ENCODE results near the gene MAP6. TPM values are rescaled to one million over a fixed set of nuclear protein-coding genes. Genes with fewer than 3 reads are reported as not detected.

MAP6 gene
- polyA plus RNA-seq, 1 donor (not counting 4 experiments of a cell fraction or from before 2014, with no cell fraction given): 1.7 TPM

DNA sequence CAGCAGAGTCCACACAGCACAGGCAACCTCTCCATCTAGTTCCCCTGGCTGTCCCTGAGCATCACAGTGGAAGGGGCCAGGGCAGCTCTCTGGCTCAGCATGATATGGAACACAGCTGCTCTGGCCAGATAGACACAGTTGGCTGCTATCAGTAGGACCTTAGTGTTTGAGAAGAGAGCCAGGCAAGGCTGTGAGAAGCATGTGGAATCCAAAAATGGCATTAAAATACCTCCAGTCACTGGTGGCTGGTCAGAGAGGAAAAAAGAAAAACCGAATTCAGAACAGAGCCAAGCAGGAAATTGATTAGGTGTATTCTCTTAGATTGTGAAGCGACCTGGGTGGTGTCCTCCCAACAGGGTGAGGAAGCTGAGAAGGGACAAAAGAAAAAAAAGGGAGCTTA is 78.9 kb downstream of the MAP6 start:
- DNase-seq (ENCODE audit: low read depth, low spot score): no peak
- no peaks in the 10 kb centered on the region for H4K20me1 ChIP-seq (ENCODE audit: control insufficient read depth, extremely low read depth, insufficient read depth, low read length)
- TF ChIP-seq, protein P1, sequence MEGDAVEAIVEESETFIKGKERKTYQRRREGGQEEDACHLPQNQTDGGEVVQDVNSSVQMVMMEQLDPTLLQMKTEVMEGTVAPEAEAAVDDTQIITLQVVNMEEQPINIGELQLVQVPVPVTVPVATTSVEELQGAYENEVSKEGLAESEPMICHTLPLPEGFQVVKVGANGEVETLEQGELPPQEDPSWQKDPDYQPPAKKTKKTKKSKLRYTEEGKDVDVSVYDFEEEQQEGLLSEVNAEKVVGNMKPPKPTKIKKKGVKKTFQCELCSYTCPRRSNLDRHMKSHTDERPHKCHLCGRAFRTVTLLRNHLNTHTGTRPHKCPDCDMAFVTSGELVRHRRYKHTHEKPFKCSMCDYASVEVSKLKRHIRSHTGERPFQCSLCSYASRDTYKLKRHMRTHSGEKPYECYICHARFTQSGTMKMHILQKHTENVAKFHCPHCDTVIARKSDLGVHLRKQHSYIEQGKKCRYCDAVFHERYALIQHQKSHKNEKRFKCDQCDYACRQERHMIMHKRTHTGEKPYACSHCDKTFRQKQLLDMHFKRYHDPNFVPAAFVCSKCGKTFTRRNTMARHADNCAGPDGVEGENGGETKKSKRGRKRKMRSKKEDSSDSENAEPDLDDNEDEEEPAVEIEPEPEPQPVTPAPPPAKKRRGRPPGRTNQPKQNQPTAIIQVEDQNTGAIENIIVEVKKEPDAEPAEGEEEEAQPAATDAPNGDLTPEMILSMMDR (optimal IDR thresholded peaks at IDR 0.05 in 1 of 3, IDR thresholded peaks at IDR 0.05 in 1 of 3, conservative IDR thresholded peaks at IDR 0.05 in 1 of 3; ENCODE audit: extremely low read depth in 1 of 3, insufficient read depth in 2 of 3, low read length in 3 of 3): no peak
- no peak for TF ChIP-seq EZH2 (IDR thresholded peaks at IDR 0.05; ENCODE audit: low read length)
- no peak overlapping the region for H3K4me3 ChIP-seq (ENCODE audit: control insufficient read depth in 2 of 3, extremely low read depth in 1 of 3, insufficient read depth in 2 of 3, low read depth in 1 of 3, low read length in 3 of 3)
- H3K79me2 ChIP-seq (ENCODE audit: control insufficient read depth, insufficient read depth, low read length): no peaks in the 10 kb centered on the region
- H3K4me2 ChIP-seq (ENCODE audit: control insufficient read depth, extremely low read depth, insufficient read depth, low read depth, low read length): no peak overlapping the region
- no peaks in the 10 kb centered on the region for H3K9me1 ChIP-seq (ENCODE audit: control insufficient read depth, extremely low read depth, insufficient read depth, low read length)
- dilution Hi-C loops (cut with MboI; ENCODE audit: extremely low pct_ligation_motif_present, low sequenced_read_pairs): no loop called here
- H3K9ac ChIP-seq (ENCODE audit: control insufficient read depth, extremely low read depth, insufficient read depth, low read length): no peak overlapping the region
- H3K36me3 ChIP-seq (ENCODE audit: control insufficient read depth in 2 of 2, extremely low read depth in 1 of 2, insufficient read depth in 2 of 2, low read length in 2 of 2): no peaks in the 10 kb centered on the region
- H3K4me1 ChIP-seq (ENCODE audit: control insufficient read depth, extremely low read depth, insufficient read depth, low read length): no peaks in the 10 kb centered on the region
- FAIRE-seq: no peak
- H3K27ac ChIP-seq (ENCODE audit: control insufficient read depth, insufficient read depth, low read length): no peak overlapping the region
- H3K9me3 ChIP-seq (ENCODE audit: control insufficient read depth, low read depth, low read length): no peaks in the 10 kb centered on the region
- H3K27me3 ChIP-seq (ENCODE audit: control insufficient read depth, extremely low read depth, insufficient read depth, low read length): no peaks in the 10 kb centered on the region
- no peak overlapping the region for H2AFZ ChIP-seq (ENCODE audit: control insufficient read depth, low read length)

DNA sequence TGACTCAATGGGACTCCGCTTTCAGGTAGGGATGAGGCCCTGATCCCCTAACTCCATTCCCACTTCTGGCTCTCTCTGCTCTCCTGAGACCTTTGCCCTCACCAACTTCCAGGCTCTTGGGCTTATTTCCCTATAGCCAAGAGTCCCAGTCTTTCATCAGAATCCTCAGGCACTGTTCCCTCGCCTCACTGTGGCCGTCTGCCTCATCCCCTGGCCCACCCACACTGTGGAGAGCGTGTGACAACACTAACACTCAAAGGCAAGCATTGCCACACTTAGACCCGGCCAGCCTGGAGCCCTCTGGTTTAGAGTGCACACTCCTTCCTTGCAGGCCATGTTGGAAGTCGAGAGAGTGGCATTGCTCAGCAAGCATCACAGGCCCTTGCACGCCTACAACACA is 79.8 kb downstream of the MAP6 start:
- Histone ChIP-seq H3K27me3 (ENCODE audit: control insufficient read depth, extremely low read depth, insufficient read depth, low read length) (no peaks in the 10 kb centered on the region), H3K4me3 (ENCODE audit: control insufficient read depth in 2 of 3, extremely low read depth in 1 of 3, insufficient read depth in 2 of 3, low read depth in 1 of 3, low read length in 3 of 3) (no peak overlapping the region), H3K79me2 (ENCODE audit: control insufficient read depth, insufficient read depth, low read length) (no peaks in the 10 kb centered on the region), H3K4me1 (ENCODE audit: control insufficient read depth, extremely low read depth, insufficient read depth, low read length) (no peaks in the 10 kb centered on the region), H3K36me3 (ENCODE audit: control insufficient read depth in 2 of 2, extremely low read depth in 1 of 2, insufficient read depth in 2 of 2, low read length in 2 of 2) (no peaks in the 10 kb centered on the region), H3K9ac (ENCODE audit: control insufficient read depth, extremely low read depth, insufficient read depth, low read length) (no peak overlapping the region), H4K20me1 (ENCODE audit: control insufficient read depth, extremely low read depth, insufficient read depth, low read length) (no peaks in the 10 kb centered on the region), H3K4me2 (ENCODE audit: control insufficient read depth, extremely low read depth, insufficient read depth, low read depth, low read length) (no peak overlapping the region), H3K9me3 (ENCODE audit: control insufficient read depth, low read depth, low read length) (no peaks in the 10 kb centered on the region), H2AFZ (ENCODE audit: control insufficient read depth, low read length) (no peak overlapping the region), H3K27ac (ENCODE audit: control insufficient read depth, insufficient read depth, low read length) (no peak overlapping the region), H3K9me1 (ENCODE audit: control insufficient read depth, extremely low read depth, insufficient read depth, low read length) (no peaks in the 10 kb centered on the region)
- no peak for TF ChIP-seq EZH2 (IDR thresholded peaks at IDR 0.05; ENCODE audit: low read length)
- TF ChIP-seq, protein P1 (optimal IDR thresholded peaks at IDR 0.05 in 1 of 3, IDR thresholded peaks at IDR 0.05 in 1 of 3, conservative IDR thresholded peaks at IDR 0.05 in 1 of 3; ENCODE audit: extremely low read depth in 1 of 3, insufficient read depth in 2 of 3, low read length in 3 of 3): no peak
- DNase-seq (ENCODE audit: low read depth, low spot score) (no peak), FAIRE-seq (no peak)
- dilution Hi-C loops (cut with MboI; ENCODE audit: extremely low pct_ligation_motif_present, low sequenced_read_pairs): no loop called here

All from keratinocyte (primary cell).